ENCODE data around the gene EPS8.

GRCh38 chr12:15819644-15820437, 30.7 kb upstream of the EPS8 start:
- no peak for TF ChIP-seq SIN3A (IDR thresholded peaks at IDR 0.05; ENCODE audit: borderline replicate concordance, insufficient read depth, low read depth, low read length)
- TF ChIP-seq, protein P1, sequence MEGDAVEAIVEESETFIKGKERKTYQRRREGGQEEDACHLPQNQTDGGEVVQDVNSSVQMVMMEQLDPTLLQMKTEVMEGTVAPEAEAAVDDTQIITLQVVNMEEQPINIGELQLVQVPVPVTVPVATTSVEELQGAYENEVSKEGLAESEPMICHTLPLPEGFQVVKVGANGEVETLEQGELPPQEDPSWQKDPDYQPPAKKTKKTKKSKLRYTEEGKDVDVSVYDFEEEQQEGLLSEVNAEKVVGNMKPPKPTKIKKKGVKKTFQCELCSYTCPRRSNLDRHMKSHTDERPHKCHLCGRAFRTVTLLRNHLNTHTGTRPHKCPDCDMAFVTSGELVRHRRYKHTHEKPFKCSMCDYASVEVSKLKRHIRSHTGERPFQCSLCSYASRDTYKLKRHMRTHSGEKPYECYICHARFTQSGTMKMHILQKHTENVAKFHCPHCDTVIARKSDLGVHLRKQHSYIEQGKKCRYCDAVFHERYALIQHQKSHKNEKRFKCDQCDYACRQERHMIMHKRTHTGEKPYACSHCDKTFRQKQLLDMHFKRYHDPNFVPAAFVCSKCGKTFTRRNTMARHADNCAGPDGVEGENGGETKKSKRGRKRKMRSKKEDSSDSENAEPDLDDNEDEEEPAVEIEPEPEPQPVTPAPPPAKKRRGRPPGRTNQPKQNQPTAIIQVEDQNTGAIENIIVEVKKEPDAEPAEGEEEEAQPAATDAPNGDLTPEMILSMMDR (IDR thresholded peaks at IDR 0.05) = no peak
- TF ChIP-seq POLR2AphosphoS5 (IDR thresholded peaks at IDR 0.05; ENCODE audit: low read depth, low read length) = no peak
- no peak for TF ChIP-seq TCF7L2 (IDR thresholded peaks at IDR 0.05; ENCODE audit: low read depth, low read length)
- no peak for TF ChIP-seq REST (IDR thresholded peaks at IDR 0.05; ENCODE audit: insufficient read depth in 1 of 2, low read depth in 2 of 2, low read length in 1 of 2)
